CD4-positive, alpha-beta T cell treated with Interferon alpha-2 for 1 hour (primary cell): ENCODE results near the gene TRIM7.
A peak's percentile ranks its signal among the peaks of the same experiment; 100 is the strongest.
"Not testable (repeated sequence)": the region's sequence is repeated elsewhere in the genome, so short reads cannot be mapped to it uniquely, and the experiment has no call there.

Experiments used
- DNase-seq, 2 donors: peaks; one replicate each; pipeline ENCODE4 v3.0.0-alpha.2; 2020 to 2022

TRIM7 gene

GRCh38 chr5:181191526-181192336, 13.3 kb downstream of the TRIM7 start:
- DNase-seq = peak; percentile 97 to 98

GRCh38 chr5:181190711-181191525, 14.1 kb downstream of the TRIM7 start:
- peak in 1 of 2 donors; percentile 59 for DNase-seq

GRCh38 chr5:181189962-181190710, 14.9 kb downstream of the TRIM7 start:
- DNase-seq = peak in 1 of 2 donors; percentile 48

GRCh38 chr5:181189363-181189961, 15.5 kb downstream of the TRIM7 start:
- DNase-seq = peak in 1 of 2 donors; percentile 73

- peak; percentile 83 to 89 for DNase-seq
Measured at GRCh38 chr5:181188700-181189362, 16.2 kb downstream of the TRIM7 start.

GRCh38 chr5:181187500-181188213, 17.3 kb downstream of the TRIM7 start:
- DNase-seq = peak; percentile 62 to 69

- peak in 1 of 2 donors; percentile 34 for DNase-seq
Measured at GRCh38 chr5:181186986-181187499, 18.0 kb downstream of the TRIM7 start.

GRCh38 chr5:181186022-181186421, 19.0 kb downstream of the TRIM7 start:
- no peak for DNase-seq

GRCh38 chr5:181185560-181185959, 19.4 kb downstream of the TRIM7 start:
- DNase-seq = no peak

- DNase-seq = no peak
Measured at GRCh38 chr5:181184845-181185216, 20.2 kb downstream of the TRIM7 start.

- DNase-seq = no peak
Measured at GRCh38 chr5:181182651-181183050, 22.3 kb downstream of the TRIM7 start.

GRCh38 chr5:181181650-181182565, 23.1 kb downstream of the TRIM7 start:
- peak; percentile 75 to 83 for DNase-seq

- not testable (repeated sequence) for DNase-seq
Measured at GRCh38 chr5:181177559-181177958, 27.4 kb downstream of the TRIM7 start.

- peak in 1 of 2 donors; percentile 28 for DNase-seq
Measured at GRCh38 chr5:181176254-181176952, 28.6 kb downstream of the TRIM7 start.

- DNase-seq = peak; percentile 63 to 67
Measured at GRCh38 chr5:181173420-181174342, 31.3 kb downstream of the TRIM7 start.

GRCh38 chr5:181173027-181173419, 32.0 kb downstream of the TRIM7 start:
- peak; percentile 38 to 51 for DNase-seq

GRCh38 chr5:181171782-181172181, 33.2 kb downstream of the TRIM7 start:
- DNase-seq = no peak

GRCh38 chr5:181170996-181171395, 34.0 kb downstream of the TRIM7 start:
- no peak for DNase-seq
